Activated effector memory CD4-positive, alpha-beta T cell treated with anti-CD3 and anti-CD28 coated beads, Interleukin-2, amount 50 U/mL, for 16 hours (primary cell): ENCODE data around the gene ZNF423.

ENCODE experiments used
- DNase-seq: peaks from one replicate; pipeline ENCODE4 v3.0.0-alpha.2; 2020

The ZNF423 gene

GRCh38 chr16:49716339-49716934 lies 139.5 kb downstream of the ZNF423 start:
- no peak for DNase-seq

GRCh38 chr16:49713770-49714169 lies 142.1 kb downstream of the ZNF423 start:
- DNase-seq = no peak

GRCh38 chr16:49712542-49712941 lies 143.4 kb downstream of the ZNF423 start:
- DNase-seq = no peak

GRCh38 chr16:49712106-49712505 lies 143.8 kb downstream of the ZNF423 start:
- DNase-seq = no peak

GRCh38 chr16:49709057-49709456 lies 146.9 kb downstream of the ZNF423 start:
- DNase-seq = no peak

GRCh38 chr16:49708491-49708890 lies 147.4 kb downstream of the ZNF423 start:
- DNase-seq = no peak

GRCh38 chr16:49706620-49707355 lies 149.1 kb downstream of the ZNF423 start:
- DNase-seq = no peak

GRCh38 chr16:49704586-49705155 lies 151.2 kb downstream of the ZNF423 start:
- no peak for DNase-seq

GRCh38 chr16:49703483-49703882 lies 152.4 kb downstream of the ZNF423 start:
- DNase-seq = no peak

GRCh38 chr16:49701789-49702494 lies 154.0 kb downstream of the ZNF423 start:
- no peak for DNase-seq

GRCh38 chr16:49701065-49701685 lies 154.7 kb downstream of the ZNF423 start:
- DNase-seq = no peak

GRCh38 chr16:49700251-49701064 lies 155.5 kb downstream of the ZNF423 start:
- DNase-seq = no peak

GRCh38 chr16:49699841-49700175 lies 156.1 kb downstream of the ZNF423 start:
- no peak for DNase-seq

GRCh38 chr16:49698931-49699840 lies 156.7 kb downstream of the ZNF423 start:
- no peak for DNase-seq

- no peak for DNase-seq
These were observed 157.5 kb downstream of the ZNF423 start for GRCh38 chr16:49698453-49698815.

- DNase-seq = no peak
These were observed 158.1 kb downstream of the ZNF423 start for GRCh38 chr16:49697631-49698452.

- DNase-seq = no peak
These were observed 159.4 kb downstream of the ZNF423 start for GRCh38 chr16:49696414-49697101.

- no peak for DNase-seq
These were observed 160.0 kb downstream of the ZNF423 start for GRCh38 chr16:49695782-49696413.

GRCh38 chr16:49693445-49693844 lies 162.5 kb downstream of the ZNF423 start:
- DNase-seq = no peak
